ENCODE measurements around the gene SERTAD4. TPM values are rescaled to one million over a fixed set of nuclear protein-coding genes. Genes with fewer than 3 reads are reported as not detected.

SERTAD4 gene
- total and polyA plus RNA-seq, 4 donors, result under 0.01 to 0.02 (median under 0.01) TPM; not detected in 1

DNA sequence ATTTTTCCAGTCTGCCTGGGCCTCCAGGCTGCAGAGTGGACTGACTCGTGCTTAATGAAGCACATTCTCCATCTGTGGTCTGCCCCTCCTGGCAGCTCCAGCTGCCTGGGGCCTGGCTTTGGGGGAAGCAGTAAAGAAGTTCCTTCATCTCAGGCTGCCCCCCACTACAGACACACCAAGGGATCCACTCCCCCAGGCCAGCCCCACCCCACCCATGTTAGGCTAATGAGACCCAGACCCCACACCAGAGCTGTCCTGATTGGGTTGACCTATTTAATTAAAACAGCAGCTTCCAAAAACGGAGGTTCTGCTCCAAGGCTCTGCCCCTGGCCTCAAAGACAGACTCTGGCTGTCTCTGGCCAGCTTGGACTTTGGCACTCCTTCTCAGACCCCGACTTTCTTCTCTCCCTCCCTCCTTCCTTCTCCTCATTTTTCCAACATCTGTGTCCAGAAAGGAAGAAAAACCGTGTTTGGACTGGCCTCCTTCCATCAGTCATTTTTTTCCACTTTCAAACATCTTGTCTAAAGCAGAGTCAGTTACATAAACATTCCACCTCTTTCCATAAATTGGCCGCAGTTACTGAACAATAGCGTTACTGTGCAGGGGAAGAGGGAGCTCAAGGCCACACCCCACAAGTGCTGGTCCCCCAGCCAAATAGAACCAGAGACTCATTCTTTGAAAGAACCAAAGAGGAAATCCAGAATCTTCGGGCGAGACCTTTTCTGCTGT, 29.7 kb downstream of the SERTAD4 start (continued):
- TF ChIP-seq, protein P1, sequence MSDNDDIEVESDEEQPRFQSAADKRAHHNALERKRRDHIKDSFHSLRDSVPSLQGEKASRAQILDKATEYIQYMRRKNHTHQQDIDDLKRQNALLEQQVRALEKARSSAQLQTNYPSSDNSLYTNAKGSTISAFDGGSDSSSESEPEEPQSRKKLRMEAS (IDR thresholded peaks at IDR 0.05), result no peak
- TF ChIP-seq TAF1 (conservative IDR thresholded peaks at IDR 0.05) (no peak), FOXA1 (IDR thresholded peaks at IDR 0.05) (no peak), HNF4A (conservative IDR thresholded peaks at IDR 0.05) (no peak)

DNA sequence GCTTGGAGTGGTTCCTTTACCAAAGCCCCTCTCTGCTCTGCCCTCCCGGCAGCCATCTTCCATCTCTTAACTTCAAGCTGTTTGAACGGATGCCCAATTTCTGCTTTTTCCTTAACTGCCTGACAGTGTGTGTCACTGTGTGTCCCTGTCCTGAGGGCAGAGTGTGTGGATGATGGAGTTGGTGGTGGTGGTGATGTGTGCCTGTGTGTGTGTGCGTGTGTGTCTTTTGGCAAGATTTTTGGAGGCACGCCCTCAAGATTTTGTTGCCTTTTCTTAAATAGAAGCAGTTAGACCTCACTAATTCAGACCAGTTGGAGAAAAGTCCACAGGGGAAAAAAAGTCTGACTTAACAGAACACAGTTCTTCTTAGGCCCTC, 30.3 kb downstream of the SERTAD4 start:
- no peak for DNase-seq (ENCODE audit: low spot score)
- TF ChIP-seq JUND (IDR thresholded peaks at IDR 0.05) (no peak), YY1 (IDR thresholded peaks at IDR 0.05) (no peak), HNF4A (conservative IDR thresholded peaks at IDR 0.05) (no peak), HNF4G (IDR thresholded peaks at IDR 0.05) (no peak), SP1 (IDR thresholded peaks at IDR 0.05) (no peak), EGR1 (IDR thresholded peaks at IDR 0.05; ENCODE audit: low read depth in 2 of 2) (no peak), GABPA (IDR thresholded peaks at IDR 0.05 in 1 of 2, conservative IDR thresholded peaks at IDR 0.05 in 1 of 2) (no peak), NR2F2 (IDR thresholded peaks at IDR 0.05) (no peak), FOXA2 (IDR thresholded peaks at IDR 0.05) (no peak), FOXA1 (IDR thresholded peaks at IDR 0.05) (no peak), RXRA (IDR thresholded peaks at IDR 0.05) (no peak), ZBTB33 (IDR thresholded peaks at IDR 0.05) (no peak), REST (IDR thresholded peaks at IDR 0.05) (no peak), TAF1 (conservative IDR thresholded peaks at IDR 0.05) (no peak), RAD21 (IDR thresholded peaks at IDR 0.05) (no peak)
- TF ChIP-seq, protein P2, sequence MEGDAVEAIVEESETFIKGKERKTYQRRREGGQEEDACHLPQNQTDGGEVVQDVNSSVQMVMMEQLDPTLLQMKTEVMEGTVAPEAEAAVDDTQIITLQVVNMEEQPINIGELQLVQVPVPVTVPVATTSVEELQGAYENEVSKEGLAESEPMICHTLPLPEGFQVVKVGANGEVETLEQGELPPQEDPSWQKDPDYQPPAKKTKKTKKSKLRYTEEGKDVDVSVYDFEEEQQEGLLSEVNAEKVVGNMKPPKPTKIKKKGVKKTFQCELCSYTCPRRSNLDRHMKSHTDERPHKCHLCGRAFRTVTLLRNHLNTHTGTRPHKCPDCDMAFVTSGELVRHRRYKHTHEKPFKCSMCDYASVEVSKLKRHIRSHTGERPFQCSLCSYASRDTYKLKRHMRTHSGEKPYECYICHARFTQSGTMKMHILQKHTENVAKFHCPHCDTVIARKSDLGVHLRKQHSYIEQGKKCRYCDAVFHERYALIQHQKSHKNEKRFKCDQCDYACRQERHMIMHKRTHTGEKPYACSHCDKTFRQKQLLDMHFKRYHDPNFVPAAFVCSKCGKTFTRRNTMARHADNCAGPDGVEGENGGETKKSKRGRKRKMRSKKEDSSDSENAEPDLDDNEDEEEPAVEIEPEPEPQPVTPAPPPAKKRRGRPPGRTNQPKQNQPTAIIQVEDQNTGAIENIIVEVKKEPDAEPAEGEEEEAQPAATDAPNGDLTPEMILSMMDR (IDR thresholded peaks at IDR 0.05; ENCODE audit: low read depth, low read length, missing input control), result no peak
- TF ChIP-seq, protein P1 (IDR thresholded peaks at IDR 0.05), result no peak
- WGBS, result 88% methylated on average over 4 of the region's 4 CpGs
- Histone ChIP-seq H3K9ac (ENCODE audit: low read depth in 1 of 2, low read length in 2 of 2) (no peak overlapping the region), H3K36me3 (ENCODE audit: control insufficient read depth in 4 of 4, insufficient read depth in 3 of 4, low read depth in 1 of 4, low read length in 3 of 4) (no peaks in the 10 kb centered on the region), H3K4me1 (ENCODE audit: control insufficient read depth in 4 of 4, insufficient read depth in 4 of 4, low read length in 3 of 4) (no peaks in the 10 kb centered on the region), H3K4me3 (ENCODE audit: low read depth in 1 of 3, low read length in 3 of 3) (no peak overlapping the region), H3K27ac (ENCODE audit: low read depth in 1 of 2, low read length in 2 of 2) (no peak overlapping the region), H3K27me3 (ENCODE audit: control insufficient read depth in 4 of 4, insufficient read depth in 4 of 4, low read length in 3 of 4) (peaks cover 0 to 11% (median 0%) of the 10 kb centered on the region in 4 donors), H3K9me3 (ENCODE audit: control insufficient read depth in 4 of 4, low read length in 3 of 4) (no peaks in the 10 kb centered on the region)
